DOHH2 (cell line): ENCODE data around the gene OXLD1.
A peak's percentile ranks its signal among the peaks of the same experiment; 100 is the strongest.

ENCODE experiments used
- H3F3A ChIP-seq: fragments of 200-600 bp; sonication (generic), shearing (Covaris generic); 2 replicates; pipeline ENCODE4 v1.6.0; 2016; ENCODE audit warnings: antibody characterized with exemption, mild to moderate bottlenecking; ENCODE audit not compliant: control insufficient read depth, insufficient read depth
- H3K27ac ChIP-seq: fragments of 200-600 bp; sonication (generic); 2 replicates; pipeline ENCODE4 v1.5.1; 2014; ENCODE audit warnings: low read depth, mild to moderate bottlenecking, low read length, moderate library complexity
- H3K27me3 ChIP-seq: fragments of 200-600 bp; sonication (generic); 2 replicates; pipeline ENCODE4 v1.6.1; 2014; ENCODE audit warnings: mild to moderate bottlenecking, low read length, mixed read lengths; ENCODE audit not compliant: control insufficient read depth
- H3K36me3 ChIP-seq: fragments of 200-600 bp; sonication (generic); 2 replicates; pipeline ENCODE4 v1.6.1; 2014; ENCODE audit warnings: mild to moderate bottlenecking, low read length, moderate library complexity, mixed read lengths; ENCODE audit not compliant: control insufficient read depth
- H3K4me1 ChIP-seq: fragments of 200-600 bp; sonication (generic); 2 replicates; pipeline ENCODE4 v1.6.1; 2014; ENCODE audit warnings: mild to moderate bottlenecking, low read length, mixed read lengths; ENCODE audit not compliant: control insufficient read depth
- H3K4me2 ChIP-seq: fragments of 200-600 bp; sonication (generic); 2 replicates; pipeline ENCODE4 v1.6.0; 2014; ENCODE audit warnings: mild to moderate bottlenecking, low read length, moderate library complexity
- H3K4me3 ChIP-seq: fragments of 200-600 bp; sonication (generic); 2 replicates; pipeline ENCODE4 v1.5.1; 2014; ENCODE audit warnings: mild to moderate bottlenecking, low read length, mixed read lengths
- H3K79me2 ChIP-seq: fragments of 200-600 bp; sonication (generic); 2 replicates; pipeline ENCODE4 v1.6.1; 2014; ENCODE audit warnings: mild to moderate bottlenecking, low read length, mixed read lengths; ENCODE audit not compliant: control insufficient read depth
- H3K9me2 ChIP-seq: fragments of 200-600 bp; sonication (generic); replicated peaks from 2 replicates; pipeline ENCODE4 v1.6.1; 2014; ENCODE audit warnings: mild to moderate bottlenecking, low read length, mixed read lengths; ENCODE audit not compliant: control insufficient read depth
- H3K9me3 ChIP-seq: fragments of 200-600 bp; sonication (generic); 2 replicates; pipeline ENCODE4 v1.6.1; 2014; ENCODE audit warnings: antibody characterized with exemption, low read length, mixed read lengths; ENCODE audit not compliant: control insufficient read depth, insufficient read depth
- H4K20me1 ChIP-seq: fragments of 200-600 bp; sonication (generic); 2 replicates; pipeline ENCODE4 v1.6.0; 2014; ENCODE audit warnings: low read depth, mild to moderate bottlenecking, antibody characterized with exemption, low read length, moderate library complexity; ENCODE audit not compliant: control insufficient read depth, insufficient read depth
- CTCF ChIP-seq: fragments of 200-600 bp; sonication (generic); IDR thresholded peaks from one replicate; pipeline ENCODE4 v1.5.1; 2014; ENCODE audit warnings: antibody characterized with exemption, mild to moderate bottlenecking, low read depth, low read length; ENCODE audit not compliant: poor library complexity, severe bottlenecking
- EZH2phosphoT487 ChIP-seq: fragments of 200-600 bp; sonication (generic); IDR thresholded peaks from 2 replicates; pipeline ENCODE4 v1.6.1; 2017; ENCODE audit warnings: borderline replicate concordance, mild to moderate bottlenecking, antibody characterized with exemption, low read length, moderate library complexity, mixed read lengths

OXLD1 gene

GRCh38 chr17:81662002-81662401, 4.4 kb downstream of the OXLD1 start:
- Histone ChIP-seq H3K4me2 (no peak overlapping the region), H4K20me1 (no peaks in the 10 kb centered on the region), H3K9me3 (no peaks in the 10 kb centered on the region), H3F3A (peaks cover 16% of the 10 kb centered on the region), H3K4me1 (peaks cover 34% of the 10 kb centered on the region), H3K9me2 (no peaks in the 10 kb centered on the region), H3K36me3 (peaks cover 28% of the 10 kb centered on the region), H3K4me3 (no peak overlapping the region), H3K27me3 (no peaks in the 10 kb centered on the region), H3K27ac (no peak overlapping the region), H3K79me2 (peaks cover 23% of the 10 kb centered on the region)
- TF ChIP-seq EZH2phosphoT487 (no peak), CTCF (no peak)

DNA sequence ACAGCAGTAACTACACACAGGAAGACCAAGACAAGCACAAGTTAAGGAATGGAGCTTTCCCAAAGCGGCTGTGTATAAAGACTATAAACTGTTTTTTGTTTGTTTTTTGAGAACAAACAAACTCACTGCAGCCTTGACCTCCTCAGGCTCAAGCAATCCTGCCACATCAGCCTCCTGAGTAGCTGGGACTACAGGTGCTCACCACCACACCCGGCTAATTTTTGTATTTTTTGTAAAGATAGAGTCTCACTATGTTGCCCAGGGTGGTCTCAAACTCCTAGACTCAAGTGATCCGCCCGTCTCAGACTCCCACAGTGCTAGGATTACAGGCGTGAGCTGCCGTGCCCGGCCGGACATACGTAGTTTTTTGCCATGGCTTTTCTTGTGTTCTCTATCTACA, 6.0 kb downstream of the OXLD1 start:
- Histone ChIP-seq H3K79me2 (peaks cover 8% of the 10 kb centered on the region), H3K4me1 (peaks cover 35% of the 10 kb centered on the region), H3K4me3 (no peak overlapping the region), H3K27ac (no peak overlapping the region), H3K27me3 (no peaks in the 10 kb centered on the region), H3K9me3 (no peaks in the 10 kb centered on the region), H3K9me2 (no peaks in the 10 kb centered on the region), H3K36me3 (peaks cover 14% of the 10 kb centered on the region), H4K20me1 (no peaks in the 10 kb centered on the region), H3F3A (peaks cover 16% of the 10 kb centered on the region), H3K4me2 (no peak overlapping the region)
- no peak for TF ChIP-seq CTCF
- TF ChIP-seq EZH2phosphoT487 = no peak

- Histone ChIP-seq H3K36me3 (peaks cover 1% of the 10 kb centered on the region), H3F3A (peaks cover 11% of the 10 kb centered on the region), H4K20me1 (no peaks in the 10 kb centered on the region), H3K27me3 (no peaks in the 10 kb centered on the region), H3K4me3 (no peak overlapping the region), H3K9me2 (no peaks in the 10 kb centered on the region), H3K9me3 (no peaks in the 10 kb centered on the region), H3K79me2 (no peaks in the 10 kb centered on the region), H3K4me1 (peaks cover 28% of the 10 kb centered on the region), H3K27ac (no peak overlapping the region), H3K4me2 (peak overlapping the region; percentile 14; the same call in 1 of the 2 replicates)
- TF ChIP-seq CTCF = no peak
- TF ChIP-seq EZH2phosphoT487 = no peak
These were observed 7.4 kb downstream of the OXLD1 start for GRCh38 chr17:81659038-81659437.

DNA sequence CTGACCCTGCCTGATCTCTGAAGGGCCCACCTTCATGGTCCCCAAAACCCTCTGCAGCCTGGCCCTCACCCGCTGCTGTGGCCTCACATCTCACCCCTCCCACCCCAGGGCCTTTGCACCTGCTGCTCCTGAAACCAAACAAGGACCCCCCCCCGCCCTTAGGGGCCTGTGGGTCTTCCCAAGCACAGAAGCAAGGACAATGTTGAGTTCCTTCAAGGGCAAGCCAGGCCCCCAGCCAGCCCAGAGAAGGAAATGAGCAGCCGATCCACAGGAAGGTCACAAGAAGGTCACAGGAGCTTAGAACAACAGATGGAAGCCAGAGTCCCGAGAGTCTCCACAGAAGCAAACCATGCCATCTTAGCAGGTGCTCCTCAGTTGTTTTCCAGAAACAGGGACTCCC, 9.6 kb downstream of the OXLD1 start:
- TF ChIP-seq CTCF (no peak), EZH2phosphoT487 (no peak)
- Histone ChIP-seq H3F3A (peaks cover 5% of the 10 kb centered on the region), H4K20me1 (no peaks in the 10 kb centered on the region), H3K27me3 (no peaks in the 10 kb centered on the region), H3K9me3 (no peaks in the 10 kb centered on the region), H3K9me2 (no peaks in the 10 kb centered on the region), H3K4me1 (peaks cover 41% of the 10 kb centered on the region), H3K36me3 (no peaks in the 10 kb centered on the region), H3K79me2 (no peaks in the 10 kb centered on the region), H3K4me2 (peak overlapping the region; percentile 8; the same call in 1 of the 2 replicates), H3K27ac (no peak overlapping the region), H3K4me3 (no peak overlapping the region)
